ENCODE measurements around the gene GRIA3. TPM values are rescaled to one million over a fixed set of nuclear protein-coding genes. Genes with fewer than 3 reads are reported as not detected.

The GRIA3 gene
- total and polyA plus RNA-seq, 4 donors: 5.1 to 12.4 (median 7.1) TPM

- no peak for ATAC-seq (ENCODE audit: low FRiP score)
- 59 to 62% methylated on average over 3 of the region's 3 CpGs for WGBS, 2 donors
- H3K27ac ChIP-seq (ENCODE audit: low read depth in 1 of 2, low read length in 2 of 2): no peak overlapping the region
These were observed 293.6 kb downstream of the GRIA3 start for GRCh38 chrX:123477673-123478072.

GRCh38 chrX:123481913-123482851 lies 298.1 kb downstream of the GRIA3 start:
- no peak for DNase-seq
- H3K27ac ChIP-seq (ENCODE audit: low read depth in 1 of 2, low read length in 2 of 2): peak overlapping the region in 1 of 2 donors; percentile 73

More at GRCh38 chrX:123477673-123478072, 293.6 kb downstream of the GRIA3 start:
- Histone ChIP-seq H3K9me3 (ENCODE audit: control insufficient read depth, low read length) (no peaks in the 10 kb centered on the region), H3K27me3 (ENCODE audit: control insufficient read depth in 1 of 2, insufficient read depth in 2 of 2, low read length in 1 of 2) (no peaks in the 10 kb centered on the region), H3K36me3 (ENCODE audit: control insufficient read depth in 1 of 2, insufficient read depth in 2 of 2, low read length in 1 of 2) (no peaks in the 10 kb centered on the region), H3K4me3 (ENCODE audit: low read length in 2 of 2) (no peak overlapping the region), H3K4me1 (ENCODE audit: control insufficient read depth in 1 of 2, insufficient read depth in 2 of 2, low read length in 2 of 2) (peaks cover 0 to 2% of the 10 kb centered on the region in 2 donors)
- intact Hi-C loops (cut with DNase I): no loop called here
- DNase-seq: no peak

DNA sequence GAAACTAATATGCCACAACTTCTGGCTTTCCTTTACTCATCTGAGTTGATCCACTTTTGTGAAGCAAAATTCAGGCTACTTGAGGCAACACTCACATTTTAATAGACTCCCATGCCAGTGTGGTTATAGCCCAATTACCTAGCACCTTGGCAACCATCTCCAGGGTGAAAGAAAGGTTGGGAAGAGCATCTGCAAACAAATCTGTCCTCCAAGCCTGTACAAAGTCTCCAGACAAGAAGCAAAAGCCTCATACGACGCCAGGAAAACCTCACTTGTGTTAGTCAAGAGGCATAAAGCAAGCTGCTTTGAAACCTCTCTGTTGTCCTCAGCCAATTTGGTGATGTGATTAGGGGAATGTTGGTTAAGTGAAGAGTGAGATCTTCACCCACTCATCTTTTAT lies 302.2 kb downstream of the GRIA3 start:
- no peaks in the 10 kb centered on the region for H3K4me1 ChIP-seq (ENCODE audit: control insufficient read depth in 1 of 2, insufficient read depth in 2 of 2, low read length in 2 of 2)
- DNase-seq (no peak), ATAC-seq (ENCODE audit: low FRiP score) (no peak)
- H3K27ac ChIP-seq (ENCODE audit: low read depth in 1 of 2, low read length in 2 of 2): no peak overlapping the region
- intact Hi-C loops (cut with DNase I): no loop called here
- 65 to 88% methylated on average over 2 of the region's 2 CpGs for WGBS, 2 donors
- no peak overlapping the region for H3K4me3 ChIP-seq (ENCODE audit: low read length in 2 of 2)
- H3K9me3 ChIP-seq (ENCODE audit: control insufficient read depth, low read length): no peaks in the 10 kb centered on the region
- no peaks in the 10 kb centered on the region for H3K36me3 ChIP-seq (ENCODE audit: control insufficient read depth in 1 of 2, insufficient read depth in 2 of 2, low read length in 1 of 2)
- no peaks in the 10 kb centered on the region for H3K27me3 ChIP-seq (ENCODE audit: control insufficient read depth in 1 of 2, insufficient read depth in 2 of 2, low read length in 1 of 2)

More at GRCh38 chrX:123481913-123482851, 298.1 kb downstream of the GRIA3 start:
- H3K36me3 ChIP-seq (ENCODE audit: control insufficient read depth in 1 of 2, insufficient read depth in 2 of 2, low read length in 1 of 2): no peaks in the 10 kb centered on the region
- H3K4me3 ChIP-seq (ENCODE audit: low read length in 2 of 2): peak overlapping the region; percentile 10 to 14
- peak; percentile 61 for ATAC-seq (ENCODE audit: low FRiP score)
- H3K9me3 ChIP-seq (ENCODE audit: control insufficient read depth, low read length): no peaks in the 10 kb centered on the region
- H3K27me3 ChIP-seq (ENCODE audit: control insufficient read depth in 1 of 2, insufficient read depth in 2 of 2, low read length in 1 of 2): no peaks in the 10 kb centered on the region
- H3K4me1 ChIP-seq (ENCODE audit: control insufficient read depth in 1 of 2, insufficient read depth in 2 of 2, low read length in 2 of 2): no peaks in the 10 kb centered on the region
- intact Hi-C loops (cut with DNase I): no loop called here
- WGBS, 2 donors: 5 to 28% methylated on average over 11 of the region's 11 CpGs

GRCh38 chrX:123487236-123487635 lies 303.2 kb downstream of the GRIA3 start:
- Histone ChIP-seq H3K36me3 (ENCODE audit: control insufficient read depth in 1 of 2, insufficient read depth in 2 of 2, low read length in 1 of 2) (no peaks in the 10 kb centered on the region), H3K27me3 (ENCODE audit: control insufficient read depth in 1 of 2, insufficient read depth in 2 of 2, low read length in 1 of 2) (no peaks in the 10 kb centered on the region), H3K27ac (ENCODE audit: low read depth in 1 of 2, low read length in 2 of 2) (no peak overlapping the region), H3K9me3 (ENCODE audit: control insufficient read depth, low read length) (no peaks in the 10 kb centered on the region), H3K4me3 (ENCODE audit: low read length in 2 of 2) (no peak overlapping the region), H3K4me1 (ENCODE audit: control insufficient read depth in 1 of 2, insufficient read depth in 2 of 2, low read length in 2 of 2) (no peaks in the 10 kb centered on the region)
- intact Hi-C loops (cut with DNase I): no loop called here
- WGBS, 2 donors: 47 to 50% methylated on average over 1 of the region's 1 CpG
- DNase-seq: no peak
- no peak for ATAC-seq (ENCODE audit: low FRiP score)

- H3K27ac ChIP-seq (ENCODE audit: low read depth in 1 of 2, low read length in 2 of 2): no peak overlapping the region
- ATAC-seq (ENCODE audit: low FRiP score) (no peak), DNase-seq (no peak)
- no peaks in the 10 kb centered on the region for H3K9me3 ChIP-seq (ENCODE audit: control insufficient read depth, low read length)
- 48 to 54% methylated on average over 3 of the region's 3 CpGs for WGBS, 2 donors
- intact Hi-C loops (cut with DNase I): no loop called here
- H3K4me3 ChIP-seq (ENCODE audit: low read length in 2 of 2): no peak overlapping the region
- no peaks in the 10 kb centered on the region for H3K36me3 ChIP-seq (ENCODE audit: control insufficient read depth in 1 of 2, insufficient read depth in 2 of 2, low read length in 1 of 2)
- no peaks in the 10 kb centered on the region for H3K4me1 ChIP-seq (ENCODE audit: control insufficient read depth in 1 of 2, insufficient read depth in 2 of 2, low read length in 2 of 2)
- no peaks in the 10 kb centered on the region for H3K27me3 ChIP-seq (ENCODE audit: control insufficient read depth in 1 of 2, insufficient read depth in 2 of 2, low read length in 1 of 2)
These were observed 303.6 kb downstream of the GRIA3 start for GRCh38 chrX:123487669-123488068.

DNA sequence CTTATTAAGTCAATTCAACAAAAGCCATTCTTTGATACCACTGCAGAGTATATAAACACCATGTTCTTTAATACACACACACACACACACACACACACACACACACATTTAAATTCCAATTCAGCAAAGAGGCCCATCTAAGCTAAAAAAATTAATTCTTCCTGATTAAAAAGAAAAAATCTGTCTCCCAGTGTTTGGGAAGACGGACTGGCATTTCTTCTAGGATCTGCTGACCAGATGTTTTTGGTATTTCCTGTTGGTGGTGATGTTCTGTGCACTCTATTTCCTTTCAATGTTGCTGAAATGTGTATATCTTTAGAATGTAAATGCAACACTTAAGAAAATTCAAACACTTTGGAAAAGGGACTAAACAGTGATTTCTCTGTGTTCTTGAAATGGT lies 304.9 kb downstream of the GRIA3 start:
- Histone ChIP-seq H3K27ac (ENCODE audit: low read depth in 1 of 2, low read length in 2 of 2) (no peak overlapping the region), H3K36me3 (ENCODE audit: control insufficient read depth in 1 of 2, insufficient read depth in 2 of 2, low read length in 1 of 2) (no peaks in the 10 kb centered on the region), H3K4me1 (ENCODE audit: control insufficient read depth in 1 of 2, insufficient read depth in 2 of 2, low read length in 2 of 2) (no peaks in the 10 kb centered on the region), H3K4me3 (ENCODE audit: low read length in 2 of 2) (no peak overlapping the region), H3K27me3 (ENCODE audit: control insufficient read depth in 1 of 2, insufficient read depth in 2 of 2, low read length in 1 of 2) (no peaks in the 10 kb centered on the region), H3K9me3 (ENCODE audit: control insufficient read depth, low read length) (no peaks in the 10 kb centered on the region)
- intact Hi-C loops (cut with DNase I): no loop called here
- DNase-seq: no peak
- 10 to 11% methylated on average over 1 of the region's 1 CpG for WGBS, 2 donors
- ATAC-seq (ENCODE audit: low FRiP score): no peak

- WGBS, 2 donors: 39 to 80% methylated on average over 1 of the region's 1 CpG
- Histone ChIP-seq H3K4me1 (ENCODE audit: control insufficient read depth in 1 of 2, insufficient read depth in 2 of 2, low read length in 2 of 2) (no peaks in the 10 kb centered on the region), H3K36me3 (ENCODE audit: control insufficient read depth in 1 of 2, insufficient read depth in 2 of 2, low read length in 1 of 2) (no peaks in the 10 kb centered on the region), H3K9me3 (ENCODE audit: control insufficient read depth, low read length) (no peaks in the 10 kb centered on the region), H3K27me3 (ENCODE audit: control insufficient read depth in 1 of 2, insufficient read depth in 2 of 2, low read length in 1 of 2) (no peaks in the 10 kb centered on the region), H3K4me3 (ENCODE audit: low read length in 2 of 2) (no peak overlapping the region), H3K27ac (ENCODE audit: low read depth in 1 of 2, low read length in 2 of 2) (no peak overlapping the region)
- intact Hi-C loops (cut with DNase I): no loop called here
- no peak for DNase-seq
- ATAC-seq (ENCODE audit: low FRiP score): no peak
These were observed 309.8 kb downstream of the GRIA3 start for GRCh38 chrX:123493857-123494256.

GRCh38 chrX:123499787-123500186 lies 315.7 kb downstream of the GRIA3 start:
- no peaks in the 10 kb centered on the region for H3K36me3 ChIP-seq (ENCODE audit: control insufficient read depth in 1 of 2, insufficient read depth in 2 of 2, low read length in 1 of 2)
- H3K4me1 ChIP-seq (ENCODE audit: control insufficient read depth in 1 of 2, insufficient read depth in 2 of 2, low read length in 2 of 2): no peaks in the 10 kb centered on the region
- H3K9me3 ChIP-seq (ENCODE audit: control insufficient read depth, low read length): no peaks in the 10 kb centered on the region
- ATAC-seq (ENCODE audit: low FRiP score) (no peak), DNase-seq (peak in 1 of 2 donors; percentile 65)
- H3K4me3 ChIP-seq (ENCODE audit: low read length in 2 of 2): no peak overlapping the region
- WGBS, 2 donors: 97 to 98% methylated on average over 7 of the region's 7 CpGs
- no peak overlapping the region for H3K27ac ChIP-seq (ENCODE audit: low read depth in 1 of 2, low read length in 2 of 2)
- intact Hi-C loops (cut with DNase I): no loop called here
- H3K27me3 ChIP-seq (ENCODE audit: control insufficient read depth in 1 of 2, insufficient read depth in 2 of 2, low read length in 1 of 2): no peaks in the 10 kb centered on the region

DNA sequence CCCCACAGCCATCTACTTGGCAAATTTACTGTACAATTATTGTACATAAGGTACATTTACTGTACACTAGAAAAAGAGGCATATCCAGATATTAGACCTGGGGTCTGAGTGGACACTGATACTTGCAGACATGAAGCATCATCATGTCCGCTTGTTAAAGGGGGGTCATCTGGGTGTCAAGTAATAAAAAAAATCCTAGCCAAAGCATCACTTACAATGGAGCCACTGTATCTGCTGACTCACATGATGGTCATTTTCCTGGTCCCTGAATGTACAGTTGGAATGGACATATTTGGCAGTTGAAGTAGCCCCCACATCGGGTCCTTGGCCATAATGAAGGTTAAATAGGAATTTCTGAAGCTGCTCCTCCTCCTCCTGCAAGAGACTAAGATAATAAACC lies 320.0 kb downstream of the GRIA3 start:
- H3K27me3 ChIP-seq (ENCODE audit: control insufficient read depth in 1 of 2, insufficient read depth in 2 of 2, low read length in 1 of 2): no peaks in the 10 kb centered on the region
- no peaks in the 10 kb centered on the region for H3K4me1 ChIP-seq (ENCODE audit: control insufficient read depth in 1 of 2, insufficient read depth in 2 of 2, low read length in 2 of 2)
- H3K36me3 ChIP-seq (ENCODE audit: control insufficient read depth in 1 of 2, insufficient read depth in 2 of 2, low read length in 1 of 2): no peaks in the 10 kb centered on the region
- H3K9me3 ChIP-seq (ENCODE audit: control insufficient read depth, low read length): no peaks in the 10 kb centered on the region
- WGBS, 2 donors: 70 to 85% methylated on average over 2 of the region's 2 CpGs
- H3K4me3 ChIP-seq (ENCODE audit: low read length in 2 of 2): no peak overlapping the region
- ATAC-seq (ENCODE audit: low FRiP score): no peak
- intact Hi-C loops (cut with DNase I): no loop called here
- no peak for DNase-seq
- no peak overlapping the region for H3K27ac ChIP-seq (ENCODE audit: low read depth in 1 of 2, low read length in 2 of 2)

Data from aorta (tissue), 5 donors.